RWPE1 (cell line): ENCODE measurements around the gene RABGAP1.

Source experiments
- CTCF ChIA-PET: fragments of 350-600 bp; sonication (Branson Sonifier 250); formaldehyde crosslinking; extraction: SDS; loops from one replicate; lab custom pipeline; 2021; lab: Yijun Ruan, JAX
- POLR2A ChIA-PET: fragments of 400-600 bp; formaldehyde crosslinking; extraction: SDS; loops from one replicate; lab custom pipeline; 2020; ENCODE audit warnings: antibody characterized with exemption; ENCODE audit not compliant: low non-redundant PET; lab: Yijun Ruan, JAX
- DNase-seq: peaks from one replicate; pipeline ENCODE4 v3.0.0; 2012; ENCODE audit warnings: low spot score
- H3K27ac ChIP-seq: fragments of 450-650 bp; 2 replicates; pipeline ENCODE4 v1.5.1; 2017
- TF ChIP-seq, protein P1 (sequence below): fragments of 450-650 bp; conservative IDR thresholded peaks from 2 replicates; pipeline ENCODE4 v1.5.1; 2017; ENCODE audit warnings: low read depth, mild to moderate bottlenecking

Gene RABGAP1

DNA sequence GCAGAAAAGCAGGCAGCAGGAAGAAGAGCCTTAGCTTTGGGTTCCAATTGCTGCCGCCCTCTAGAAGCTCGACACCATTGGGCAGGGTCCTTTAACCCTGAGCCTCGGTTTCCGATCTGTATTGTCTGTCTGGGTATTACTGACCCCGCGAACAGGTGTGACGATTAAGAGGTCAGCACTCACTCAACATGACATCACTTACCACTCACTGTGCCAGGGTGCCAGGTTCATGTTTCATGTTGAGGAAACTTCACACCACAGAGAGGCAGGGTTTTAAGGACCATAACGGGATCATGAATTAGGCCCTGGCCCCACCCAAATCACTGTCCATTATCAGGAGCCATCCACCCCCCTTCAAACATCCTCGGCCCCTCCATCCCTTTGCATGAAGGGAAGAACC, 168.2 kb downstream of the RABGAP1 start:
- ChIA-PET POLR2A (no interaction called here), CTCF (interaction anchor here (0.8 to 1.1 kb wide), 3 partner anchors 9 to 240 kb away, joined by 4 to 5 read pairs (median 5); no protein-coding TSS in a partner anchor)
- DNase-seq = no peak

DNA sequence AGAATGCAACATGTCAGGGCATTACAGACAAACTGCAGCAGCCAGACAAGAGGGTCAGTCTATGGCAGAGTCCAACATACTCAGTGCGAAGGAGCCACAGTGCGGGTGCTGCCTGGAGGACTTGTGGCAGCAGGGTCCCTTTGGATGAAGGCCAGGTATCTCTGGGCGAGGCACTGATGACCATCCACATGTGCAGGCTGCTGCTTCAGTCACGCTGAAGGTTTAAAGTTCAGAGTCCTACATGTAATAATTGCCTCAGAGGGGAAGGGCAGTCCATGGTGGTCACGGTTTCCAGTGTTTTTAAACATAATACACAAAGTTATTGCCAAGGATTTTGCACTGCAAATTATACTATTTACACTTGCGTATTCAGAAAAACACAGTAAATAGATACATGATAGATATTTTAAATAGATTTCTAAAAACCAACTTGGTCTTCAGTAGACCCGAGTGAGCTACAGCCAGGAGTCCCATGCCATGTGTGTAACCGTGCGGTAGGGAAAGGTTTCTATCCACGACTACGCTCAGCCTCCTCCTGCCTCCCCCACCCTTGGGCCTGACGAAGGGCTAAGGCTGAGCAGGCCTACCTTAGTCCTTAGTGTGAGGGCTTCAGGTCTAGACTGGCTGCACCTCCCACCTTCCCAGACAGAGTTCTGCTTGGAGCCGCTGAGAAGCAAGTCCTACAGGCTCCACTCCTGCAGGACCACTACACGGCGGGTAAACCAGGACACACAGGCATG, 168.9 kb downstream of the RABGAP1 start:
- DNase-seq = no peak
- ChIA-PET POLR2A (no interaction called here), CTCF (interaction anchor here (0.9 to 1.8 kb wide), 4 partner anchors 10 to 241 kb away, joined by 3 to 7 read pairs (median 5); no protein-coding TSS in a partner anchor)
- TF ChIP-seq, protein P1, sequence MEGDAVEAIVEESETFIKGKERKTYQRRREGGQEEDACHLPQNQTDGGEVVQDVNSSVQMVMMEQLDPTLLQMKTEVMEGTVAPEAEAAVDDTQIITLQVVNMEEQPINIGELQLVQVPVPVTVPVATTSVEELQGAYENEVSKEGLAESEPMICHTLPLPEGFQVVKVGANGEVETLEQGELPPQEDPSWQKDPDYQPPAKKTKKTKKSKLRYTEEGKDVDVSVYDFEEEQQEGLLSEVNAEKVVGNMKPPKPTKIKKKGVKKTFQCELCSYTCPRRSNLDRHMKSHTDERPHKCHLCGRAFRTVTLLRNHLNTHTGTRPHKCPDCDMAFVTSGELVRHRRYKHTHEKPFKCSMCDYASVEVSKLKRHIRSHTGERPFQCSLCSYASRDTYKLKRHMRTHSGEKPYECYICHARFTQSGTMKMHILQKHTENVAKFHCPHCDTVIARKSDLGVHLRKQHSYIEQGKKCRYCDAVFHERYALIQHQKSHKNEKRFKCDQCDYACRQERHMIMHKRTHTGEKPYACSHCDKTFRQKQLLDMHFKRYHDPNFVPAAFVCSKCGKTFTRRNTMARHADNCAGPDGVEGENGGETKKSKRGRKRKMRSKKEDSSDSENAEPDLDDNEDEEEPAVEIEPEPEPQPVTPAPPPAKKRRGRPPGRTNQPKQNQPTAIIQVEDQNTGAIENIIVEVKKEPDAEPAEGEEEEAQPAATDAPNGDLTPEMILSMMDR = no peak
- H3K27ac ChIP-seq = no peak overlapping the region; the same call in 1 of the 2 replicates

More for the DNA sequence above, 168.2 kb downstream of the RABGAP1 start:
- no peak overlapping the region for H3K27ac ChIP-seq
- TF ChIP-seq, protein P1 = no peak

DNA sequence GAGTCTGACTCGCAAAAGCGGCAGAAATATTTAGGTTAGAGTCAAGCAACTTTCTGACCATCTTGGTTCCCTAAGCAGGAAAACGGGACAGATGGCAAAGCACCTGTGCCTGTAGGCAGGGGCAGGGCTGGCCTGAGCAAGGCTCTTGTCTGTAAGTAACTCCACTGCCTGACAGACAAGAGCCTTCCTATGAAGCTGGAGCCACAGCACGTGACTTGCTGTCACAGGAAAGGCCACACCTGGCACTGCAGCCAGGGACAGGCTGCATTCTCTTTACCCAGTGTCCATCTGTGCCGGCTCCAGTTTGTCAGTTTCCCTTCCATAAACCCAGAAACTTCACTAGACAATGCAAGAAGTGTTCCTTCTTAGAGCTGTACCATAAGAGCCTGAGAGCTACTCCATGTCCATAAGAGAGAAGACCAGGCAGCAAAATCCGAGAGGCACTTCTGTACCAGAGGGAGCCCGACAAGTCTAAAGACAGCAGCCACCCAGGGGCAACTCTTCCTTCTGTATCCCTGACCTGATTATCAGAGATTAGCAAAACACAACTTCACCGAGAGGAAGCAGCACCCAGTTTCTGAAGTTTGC, 170.7 kb downstream of the RABGAP1 start:
- peak overlapping the region; percentile 4 for H3K27ac ChIP-seq
- TF ChIP-seq, protein P1 = no peak
- ChIA-PET POLR2A (no interaction called here), CTCF (interaction anchor here (0.6 to 2.2 kb wide), 4 partner anchors 9 to 1210 kb away, joined by 3 to 10 read pairs (median 7); no protein-coding TSS in a partner anchor)
- DNase-seq = no peak

DNA sequence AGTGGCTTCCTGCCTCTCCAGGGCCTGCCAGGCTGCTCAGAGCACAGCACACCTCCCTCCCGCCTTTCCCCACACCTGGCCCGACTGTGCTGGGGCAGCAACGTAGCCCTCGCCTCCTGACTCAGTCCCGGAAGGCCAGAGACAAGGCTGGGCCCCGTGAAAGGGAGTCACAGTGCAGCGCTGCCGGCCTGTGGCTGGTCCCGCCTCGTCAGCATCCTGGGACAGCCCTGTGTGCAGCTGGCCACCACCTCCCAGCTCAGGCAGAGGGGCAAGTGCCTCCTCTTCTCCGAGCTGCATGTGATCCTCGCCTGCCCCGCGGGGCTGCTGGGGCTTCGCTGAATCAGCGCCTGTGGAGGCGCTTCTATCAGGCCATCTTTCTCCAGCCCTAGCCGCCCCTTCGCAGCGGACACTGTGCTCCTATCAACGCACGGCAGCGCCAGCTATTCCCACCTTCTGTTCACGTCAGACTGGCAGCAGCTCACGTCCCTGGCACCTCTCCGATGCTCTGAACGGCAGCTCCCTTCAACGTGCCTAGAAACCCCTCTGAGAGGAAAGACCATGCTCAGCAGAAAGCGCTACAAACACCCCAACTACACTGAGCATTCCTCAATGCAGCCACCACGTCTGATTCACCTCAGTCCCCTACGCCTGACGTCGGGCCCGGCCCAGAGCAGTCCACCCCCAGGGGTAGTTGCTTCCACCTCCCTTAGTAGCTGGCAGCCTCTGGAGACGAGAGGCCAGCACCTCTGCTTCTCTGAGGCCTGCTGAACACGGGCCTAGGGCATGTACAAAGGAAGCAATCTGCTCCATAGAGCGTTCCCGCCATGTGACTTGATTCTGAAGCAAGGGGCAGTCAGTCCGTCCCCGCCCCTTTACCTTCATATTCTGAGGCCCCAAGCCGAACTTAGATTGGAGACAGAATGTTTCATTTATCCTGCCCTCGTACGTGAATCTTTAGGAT, 171.5 kb downstream of the RABGAP1 start:
- H3K27ac ChIP-seq = peak overlapping the region; percentile 4
- peak; percentile 56 for DNase-seq
- TF ChIP-seq, protein P1 = no peak
- ChIA-PET POLR2A (no interaction called here), CTCF (interaction anchor here (0.6 to 2.2 kb wide), 3 partner anchors 9 to 1209 kb away, joined by 3 to 10 read pairs (median 7); no protein-coding TSS in a partner anchor)

DNA sequence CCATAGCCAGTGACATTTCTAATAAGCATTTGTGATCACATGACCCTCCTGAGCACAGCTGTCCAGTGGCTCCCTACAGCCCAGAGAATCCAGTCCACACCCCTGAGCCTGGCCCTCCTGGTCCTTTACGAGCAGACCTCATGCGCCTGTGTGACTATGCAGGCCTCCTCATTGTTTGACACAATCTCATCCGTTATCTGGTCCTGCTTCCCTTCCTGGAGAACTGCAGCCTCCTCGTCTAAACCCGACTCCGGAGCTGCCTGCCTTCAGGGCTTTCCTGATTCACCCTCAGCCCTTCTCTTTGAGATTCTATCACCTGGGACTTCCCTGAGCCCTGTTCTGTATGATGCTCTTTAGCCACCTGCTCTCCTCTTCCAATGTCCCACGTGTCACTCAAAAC, 172.4 kb downstream of the RABGAP1 start:
- ChIA-PET POLR2A (no interaction called here), CTCF (interaction anchor here (2.2 kb wide), 1 partner anchor 241 kb away, joined by 10 read pairs; no protein-coding TSS in a partner anchor)
- H3K27ac ChIP-seq = no peak overlapping the region
- TF ChIP-seq, protein P1 = no peak
- DNase-seq = no peak
